Measurements from ENCODE around the gene FGD2.
"Not testable (repeated sequence)": the region's sequence is repeated elsewhere in the genome, so short reads cannot be mapped to it uniquely, and the experiment has no call there.

The FGD2 gene

GRCh38 chr6:37020812-37021211, 15.4 kb downstream of the FGD2 start:
- no peak for DNase-seq

- peak; percentile 69 for DNase-seq
Measured at GRCh38 chr6:37021356-37022129, 16.1 kb downstream of the FGD2 start.

- no peak for DNase-seq
Measured at GRCh38 chr6:37022135-37022863, 16.8 kb downstream of the FGD2 start.

- peak; percentile 45 for DNase-seq
Measured at GRCh38 chr6:37024656-37025337, 19.3 kb downstream of the FGD2 start.

- DNase-seq, result no peak
Measured at GRCh38 chr6:37025621-37026466, 20.4 kb downstream of the FGD2 start.

- no peak for DNase-seq
Measured at GRCh38 chr6:37027036-37027720, 21.7 kb downstream of the FGD2 start.

- no peak for DNase-seq
Measured at GRCh38 chr6:37027811-37028469, 22.5 kb downstream of the FGD2 start.

GRCh38 chr6:37029249-37029971, 24.0 kb downstream of the FGD2 start:
- peak; percentile 38 for DNase-seq

GRCh38 chr6:37030599-37030998, 25.1 kb downstream of the FGD2 start:
- no peak for DNase-seq

- no peak for DNase-seq
Measured at GRCh38 chr6:37032239-37032638, 26.8 kb downstream of the FGD2 start.

- no peak for DNase-seq
Measured at GRCh38 chr6:37033255-37033654, 27.8 kb downstream of the FGD2 start.

- no peak for DNase-seq
Measured at GRCh38 chr6:37033819-37034795, 28.7 kb downstream of the FGD2 start.

- no peak for DNase-seq
Measured at GRCh38 chr6:37036146-37036545, 30.7 kb downstream of the FGD2 start.

- no peak for DNase-seq
Measured at GRCh38 chr6:37038292-37039198, 33.1 kb downstream of the FGD2 start.

GRCh38 chr6:37039958-37040357, 34.5 kb downstream of the FGD2 start:
- DNase-seq, result no peak

GRCh38 chr6:37041521-37041920, 36.1 kb downstream of the FGD2 start:
- no peak for DNase-seq

- DNase-seq, result no peak
Measured at GRCh38 chr6:37042150-37042549, 36.7 kb downstream of the FGD2 start.

- DNase-seq, result not testable (repeated sequence)
Measured at GRCh38 chr6:37043091-37043490, 37.6 kb downstream of the FGD2 start.

GRCh38 chr6:37047346-37047688, 41.9 kb downstream of the FGD2 start:
- no peak for DNase-seq

Data from activated naive CD4-positive, alpha-beta T cell treated with anti-CD3 and anti-CD28 coated beads, Interleukin-2, amount 50 U/mL, for 16 hours (primary cell).